ENCODE data around the gene KDM2B. TPM values are rescaled to one million over a fixed set of nuclear protein-coding genes. Genes with fewer than 3 reads are reported as not detected.

Gene KDM2B
- total and polyA plus RNA-seq, 2 donors (not counting 3 experiments of a cell fraction or from before 2014, with no cell fraction given) = 26.8 to 37.3 TPM

- Histone ChIP-seq H3K4me3 (replicated peaks in 1 of 3; ENCODE audit: insufficient read depth in 1 of 3, low read depth in 1 of 3, low read length in 3 of 3) (no peak overlapping the region), H3K36me3 (ENCODE audit: control insufficient read depth in 2 of 2, extremely low read depth in 1 of 2, insufficient read depth in 2 of 2, low read length in 2 of 2) (peaks cover 0 to 3% of the 10 kb centered on the region in 2 experiments), H3K27ac (ENCODE audit: insufficient read depth, low read depth, low read length) (no peak overlapping the region), H3K27me3 (ENCODE audit: control insufficient read depth in 2 of 2, insufficient read depth in 2 of 2, low read length in 2 of 2) (no peaks in the 10 kb centered on the region), H3K4me1 (ENCODE audit: control insufficient read depth, extremely low read depth, insufficient read depth, low read length) (no peaks in the 10 kb centered on the region), H3K79me2 (ENCODE audit: control insufficient read depth, insufficient read depth, low read length) (no peaks in the 10 kb centered on the region), H3K9me3 (replicated peaks; ENCODE audit: control insufficient read depth, insufficient read depth, low read length) (no peaks in the 10 kb centered on the region), H4K20me1 (replicated peaks; ENCODE audit: control insufficient read depth, extremely low read depth, insufficient read depth, low read length) (no peaks in the 10 kb centered on the region), H2AFZ (ENCODE audit: low read depth, low read length) (no peak overlapping the region), H3K9ac (replicated peaks; ENCODE audit: extremely low read depth, insufficient read depth, low read length) (no peak overlapping the region), H3K9me1 (replicated peaks; ENCODE audit: control insufficient read depth, extremely low read depth, insufficient read depth, low read length) (no peaks in the 10 kb centered on the region), H3K4me2 (ENCODE audit: insufficient read depth, low read length) (no peak overlapping the region)
- FAIRE-seq (no peak), DNase-seq (ENCODE audit: low read depth, low spot score) (no peak)
- ChIA-PET POLR2A (no interaction called here), CTCF (no interaction called here)
- dilution Hi-C loops (cut with MboI; ENCODE audit: extremely low pct_ligation_motif_present, low sequenced_read_pairs) = no loop called here
- intact Hi-C loops (cut with micrococcal nuclease) = no loop called here
- BruUV-seq (replicated peaks) = no TSS peak
- TF ChIP-seq POLR2AphosphoS5 (IDR thresholded peaks at IDR 0.05; ENCODE audit: insufficient read depth, low read depth, low read length) = no peak
- TF ChIP-seq POLR2A (IDR thresholded peaks at IDR 0.05; ENCODE audit: low read depth, low read length) = no peak
- TF ChIP-seq JUN (IDR thresholded peaks at IDR 0.05; ENCODE audit: borderline replicate concordance, insufficient read depth, insufficient read length, low read depth) = no peak
- no peak for TF ChIP-seq EZH2 (IDR thresholded peaks at IDR 0.05; ENCODE audit: borderline replicate concordance, low read depth, low read length, severe bottlenecking)
- TF ChIP-seq FOS (IDR thresholded peaks at IDR 0.05; ENCODE audit: borderline replicate concordance, insufficient read depth, low read length) = no peak
- TF ChIP-seq MYC (IDR thresholded peaks at IDR 0.05; ENCODE audit: low read depth, low read length) = no peak
Measured at GRCh38 chr12:121512561-121512960, 68.3 kb downstream of the KDM2B start.

GRCh38 chr12:121511916-121512315, 68.9 kb downstream of the KDM2B start:
- Histone ChIP-seq H3K4me1 (ENCODE audit: control insufficient read depth, extremely low read depth, insufficient read depth, low read length) (no peaks in the 10 kb centered on the region), H2AFZ (ENCODE audit: low read depth, low read length) (no peak overlapping the region), H3K36me3 (ENCODE audit: control insufficient read depth in 2 of 2, extremely low read depth in 1 of 2, insufficient read depth in 2 of 2, low read length in 2 of 2) (peaks cover 0 to 3% of the 10 kb centered on the region in 2 experiments), H3K27ac (ENCODE audit: insufficient read depth, low read depth, low read length) (no peak overlapping the region), H4K20me1 (replicated peaks; ENCODE audit: control insufficient read depth, extremely low read depth, insufficient read depth, low read length) (no peaks in the 10 kb centered on the region), H3K4me2 (ENCODE audit: insufficient read depth, low read length) (no peak overlapping the region), H3K4me3 (replicated peaks in 1 of 3; ENCODE audit: insufficient read depth in 1 of 3, low read depth in 1 of 3, low read length in 3 of 3) (no peak overlapping the region), H3K79me2 (ENCODE audit: control insufficient read depth, insufficient read depth, low read length) (no peaks in the 10 kb centered on the region), H3K9me1 (replicated peaks; ENCODE audit: control insufficient read depth, extremely low read depth, insufficient read depth, low read length) (no peaks in the 10 kb centered on the region), H3K9me3 (replicated peaks; ENCODE audit: control insufficient read depth, insufficient read depth, low read length) (no peaks in the 10 kb centered on the region), H3K27me3 (ENCODE audit: control insufficient read depth in 2 of 2, insufficient read depth in 2 of 2, low read length in 2 of 2) (no peaks in the 10 kb centered on the region), H3K9ac (replicated peaks; ENCODE audit: extremely low read depth, insufficient read depth, low read length) (no peak overlapping the region)
- ChIA-PET POLR2A (no interaction called here), CTCF (no interaction called here)
- DNase-seq (ENCODE audit: low read depth, low spot score) (no peak), FAIRE-seq (no peak)
- TF ChIP-seq MYC (IDR thresholded peaks at IDR 0.05; ENCODE audit: low read depth, low read length) (no peak), MAX (IDR thresholded peaks at IDR 0.05; ENCODE audit: insufficient read depth, insufficient read length) (no peak), EZH2 (IDR thresholded peaks at IDR 0.05; ENCODE audit: borderline replicate concordance, low read depth, low read length, severe bottlenecking) (no peak), POLR2AphosphoS5 (IDR thresholded peaks at IDR 0.05; ENCODE audit: insufficient read depth, low read depth, low read length) (no peak), JUN (IDR thresholded peaks at IDR 0.05; ENCODE audit: borderline replicate concordance, insufficient read depth, insufficient read length, low read depth) (no peak), GATA2 (IDR thresholded peaks at IDR 0.05; ENCODE audit: insufficient read depth, insufficient read length, low read depth, low read length) (no peak), FOS (IDR thresholded peaks at IDR 0.05; ENCODE audit: borderline replicate concordance, insufficient read depth, low read length) (no peak), POLR2A (IDR thresholded peaks at IDR 0.05; ENCODE audit: low read depth, low read length) (no peak)
- TF ChIP-seq, protein P1, sequence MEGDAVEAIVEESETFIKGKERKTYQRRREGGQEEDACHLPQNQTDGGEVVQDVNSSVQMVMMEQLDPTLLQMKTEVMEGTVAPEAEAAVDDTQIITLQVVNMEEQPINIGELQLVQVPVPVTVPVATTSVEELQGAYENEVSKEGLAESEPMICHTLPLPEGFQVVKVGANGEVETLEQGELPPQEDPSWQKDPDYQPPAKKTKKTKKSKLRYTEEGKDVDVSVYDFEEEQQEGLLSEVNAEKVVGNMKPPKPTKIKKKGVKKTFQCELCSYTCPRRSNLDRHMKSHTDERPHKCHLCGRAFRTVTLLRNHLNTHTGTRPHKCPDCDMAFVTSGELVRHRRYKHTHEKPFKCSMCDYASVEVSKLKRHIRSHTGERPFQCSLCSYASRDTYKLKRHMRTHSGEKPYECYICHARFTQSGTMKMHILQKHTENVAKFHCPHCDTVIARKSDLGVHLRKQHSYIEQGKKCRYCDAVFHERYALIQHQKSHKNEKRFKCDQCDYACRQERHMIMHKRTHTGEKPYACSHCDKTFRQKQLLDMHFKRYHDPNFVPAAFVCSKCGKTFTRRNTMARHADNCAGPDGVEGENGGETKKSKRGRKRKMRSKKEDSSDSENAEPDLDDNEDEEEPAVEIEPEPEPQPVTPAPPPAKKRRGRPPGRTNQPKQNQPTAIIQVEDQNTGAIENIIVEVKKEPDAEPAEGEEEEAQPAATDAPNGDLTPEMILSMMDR (IDR thresholded peaks at IDR 0.05; ENCODE audit: extremely low read depth in 1 of 2, insufficient read depth in 1 of 2, low read depth in 1 of 2, low read length in 2 of 2) = no peak
- intact Hi-C loops (cut with micrococcal nuclease) (no loop called here), dilution Hi-C loops (cut with MboI; ENCODE audit: extremely low pct_ligation_motif_present, low sequenced_read_pairs) (no loop called here)
- no TSS peak for BruUV-seq (replicated peaks)
